Measurements from ENCODE around the gene SERPINE1. TPM values are rescaled to one million over a fixed set of nuclear protein-coding genes. Genes with fewer than 3 reads are reported as not detected.

The SERPINE1 gene
- total and polyA plus RNA-seq, 2 of the 13 experiments (the other 11 are each of a cell fraction or from before 2014, with no cell fraction given), result 21.2 to 1,576 TPM

DNA sequence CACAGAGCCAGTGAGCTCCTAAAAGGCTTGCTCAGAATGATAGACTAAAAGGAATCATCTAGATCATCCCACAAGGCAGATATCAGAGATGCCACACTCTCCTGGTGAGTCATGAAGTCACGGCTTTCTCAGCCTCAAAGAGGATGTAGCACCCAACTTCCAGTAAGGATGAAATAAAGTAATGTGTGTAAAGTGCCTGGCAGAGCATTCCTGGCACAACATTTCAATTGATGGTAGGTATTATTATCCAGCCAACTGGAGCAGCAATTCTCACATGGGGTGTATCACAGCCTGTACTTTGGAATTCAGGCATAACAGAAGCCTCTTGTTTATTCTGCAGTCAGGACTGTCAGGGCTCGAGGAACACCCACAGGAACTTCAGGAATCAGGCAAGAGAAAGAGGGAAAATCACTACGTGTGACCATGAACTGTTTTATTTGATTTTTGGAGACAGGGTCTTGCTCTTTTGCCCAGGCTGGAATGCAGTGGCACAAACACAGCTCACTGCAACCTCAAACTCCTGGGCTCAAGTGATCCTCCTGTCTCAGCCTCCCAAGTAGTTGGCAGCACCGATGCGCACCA, 58.4 kb downstream of the SERPINE1 start (continued):
- TF ChIP-seq BCL6 (CRISPR knock-in tag; IDR thresholded peaks at IDR 0.05) (peak; percentile 89), FOXA1 (IDR thresholded peaks at IDR 0.05) (no peak), FOXA1 (CRISPR knock-in tag; IDR thresholded peaks at IDR 0.05) (peak; percentile 42), ZNF790 (CRISPR knock-in tag; IDR thresholded peaks at IDR 0.05; ENCODE audit: borderline replicate concordance) (no peak), FOXA3 (CRISPR knock-in tag; IDR thresholded peaks at IDR 0.05) (0 out of 2 replicates have a peak, but pooled peaks have one; percentile 10), MAX (IDR thresholded peaks at IDR 0.05) (0 out of 2 replicates have a peak, but pooled peaks have one; percentile 18), GLI4 (CRISPR knock-in tag; IDR thresholded peaks at IDR 0.05; ENCODE audit: borderline replicate concordance) (no peak), TEAD3 (CRISPR knock-in tag; optimal IDR thresholded peaks at IDR 0.05; ENCODE audit: borderline replicate concordance) (peak; percentile 50), ZMYM3 (CRISPR knock-in tag; IDR thresholded peaks at IDR 0.05) (peak; percentile 50; the same call in 1 of the 2 replicates), MAFF (IDR thresholded peaks at IDR 0.05; ENCODE audit: low read depth, low read length) (no peak)

GRCh38 chr7:101186194-101186593, 59.3 kb downstream of the SERPINE1 start:
- Histone ChIP-seq H3K27me3 (ENCODE audit: control insufficient read depth in 1 of 2, insufficient read depth in 2 of 2, low read length in 2 of 2) (peaks cover 0 to under 1% of the 10 kb centered on the region in 2 experiments; a peak in 1 of 5 replicates), H3K9ac (ENCODE audit: insufficient read depth, low read depth, low read length) (no peak overlapping the region), H4K20me1 (ENCODE audit: insufficient read depth, low read length) (no peaks in the 10 kb centered on the region), H3K4me1 (ENCODE audit: insufficient read depth, low read length) (peaks cover 37% of the 10 kb centered on the region), H3K27ac (ENCODE audit: extremely low read length, insufficient read depth, low read length) (no peak overlapping the region), H3K36me3 (replicated peaks in 1 of 2; ENCODE audit: control insufficient read depth in 1 of 2, insufficient read depth in 2 of 2, low read length in 2 of 2) (no peaks in the 10 kb centered on the region), H3K4me2 (ENCODE audit: low read depth, low read length) (no peak overlapping the region), H3K4me3 (replicated peaks in 1 of 3; ENCODE audit: insufficient read depth in 1 of 3, low read depth in 2 of 3, low read length in 3 of 3) (no peak overlapping the region), H3K79me2 (ENCODE audit: insufficient read depth, low read length) (no peaks in the 10 kb centered on the region), H3K9me3 (ENCODE audit: low read length) (no peaks in the 10 kb centered on the region), H2AFZ (ENCODE audit: low read length) (no peak overlapping the region)
- intact Hi-C loops (cut with micrococcal nuclease; ENCODE audit: unreplicated experiment) (no loop called here), in situ Hi-C loops (cut with HindIII; ENCODE audit: extremely low pct_ligation_motif_present, low pct_unique_long_range_greater_than_20kb) (no loop called here)
- CTCF ChIA-PET (ENCODE audit: low intra/inter-chr PET ratio, low total read pairs), result no interaction called here
- peak; percentile 62 for TF ChIP-seq ZKSCAN1 (IDR thresholded peaks at IDR 0.05; ENCODE audit: low read length)
- peak; percentile 13; the same call in 1 of the 2 replicates for TF ChIP-seq ATF7 (IDR thresholded peaks at IDR 0.05)
- TF ChIP-seq ATF7 (CRISPR knock-in tag; IDR thresholded peaks at IDR 0.05), result no peak
- no peak for TF ChIP-seq DRAP1 (CRISPR knock-in tag; IDR thresholded peaks at IDR 0.05)
- DNase-seq (ENCODE audit: low spot score) (no peak), ATAC-seq (no peak), FAIRE-seq (no peak)
- WGBS (ENCODE audit: low lambda C conversion rate), result 44% methylated on average over 6 of the region's 6 CpGs
- POLR2A ChIA-PET, result interaction anchor here (1.2 kb wide), 1 partner anchor 60 kb away, joined by 4 read pairs; no protein-coding TSS in a partner anchor
- BruUV-seq (replicated peaks), result no TSS peak

All from HepG2 (cell line).